Measurements from ENCODE around the gene MIB2.

- no peak for TF ChIP-seq POLR2AphosphoS5 (IDR thresholded peaks at IDR 0.05; ENCODE audit: low read depth, low read length)
- no peak for TF ChIP-seq TAF1 (IDR thresholded peaks at IDR 0.05; ENCODE audit: borderline replicate concordance, low read depth, low read length)
Measured at GRCh38 chr1:1672181-1672965, 57.1 kb downstream of the MIB2 start.

Measured in GM12892 (cell line).